ENCODE data around the gene SHISA4.

The SHISA4 gene

GRCh38 chr1:201895120-201895665 is 6.5 kb downstream of the SHISA4 start:
- in situ Hi-C loops (cut with MboI; ENCODE audit: low sequenced_read_pairs, unreplicated experiment), result loop anchor here (5.0 to 25.0 kb wide), 2 partner anchors 77 to 217 kb away; partner anchors contain the start of gene GPR37L1
- TF ChIP-seq CTCF (IDR thresholded peaks at IDR 0.05; ENCODE audit: borderline replicate concordance, control extremely low read depth, extremely low read depth, insufficient read depth, missing control alignments), result no peak
- DNase-seq (ENCODE audit: low spot score), result no peak

- DNase-seq (ENCODE audit: low spot score), result peak; percentile 91
- TF ChIP-seq CTCF (IDR thresholded peaks at IDR 0.05; ENCODE audit: borderline replicate concordance, control extremely low read depth, extremely low read depth, insufficient read depth, missing control alignments), result peak; percentile 89
- in situ Hi-C loops (cut with MboI; ENCODE audit: low sequenced_read_pairs, unreplicated experiment), result loop anchor here (5.0 to 25.0 kb wide), 2 partner anchors 76 to 216 kb away; partner anchors contain the start of gene GPR37L1
These were observed 7.5 kb downstream of the SHISA4 start for GRCh38 chr1:201895913-201896807.

GRCh38 chr1:201896951-201897391 is 8.3 kb downstream of the SHISA4 start:
- no peak for DNase-seq (ENCODE audit: low spot score)
- in situ Hi-C loops (cut with MboI; ENCODE audit: low sequenced_read_pairs, unreplicated experiment), result loop anchor here (5.0 to 25.0 kb wide), 2 partner anchors 75 to 215 kb away; partner anchors contain the start of gene GPR37L1
- no peak for TF ChIP-seq CTCF (IDR thresholded peaks at IDR 0.05; ENCODE audit: borderline replicate concordance, control extremely low read depth, extremely low read depth, insufficient read depth, missing control alignments)

GRCh38 chr1:201898240-201898894 is 9.7 kb downstream of the SHISA4 start:
- in situ Hi-C loops (cut with MboI; ENCODE audit: low sequenced_read_pairs, unreplicated experiment), result loop anchor here (5.0 to 25.0 kb wide), 2 partner anchors 74 to 214 kb away; partner anchors contain the start of gene GPR37L1
- no peak for TF ChIP-seq CTCF (IDR thresholded peaks at IDR 0.05; ENCODE audit: borderline replicate concordance, control extremely low read depth, extremely low read depth, insufficient read depth, missing control alignments)

GRCh38 chr1:201898992-201899391 is 10.3 kb downstream of the SHISA4 start:
- no peak for TF ChIP-seq CTCF (IDR thresholded peaks at IDR 0.05; ENCODE audit: borderline replicate concordance, control extremely low read depth, extremely low read depth, insufficient read depth, missing control alignments)
- in situ Hi-C loops (cut with MboI; ENCODE audit: low sequenced_read_pairs, unreplicated experiment), result loop anchor here (5.0 to 25.0 kb wide), 2 partner anchors 73 to 213 kb away; partner anchors contain the start of gene GPR37L1
- no peak for DNase-seq (ENCODE audit: low spot score)

More at GRCh38 chr1:201898240-201898894, 9.7 kb downstream of the SHISA4 start:
- DNase-seq (ENCODE audit: low spot score), result no peak

Data from GM13976 (cell line).